HEK293 (cell line): ENCODE data around the gene CCDC78.
A peak's percentile ranks its signal among the peaks of the same experiment; 100 is the strongest.

ENCODE experiments used
- EGR2 ChIP-seq: fragments of 450-650 bp; formaldehyde crosslinking; IDR thresholded peaks from 2 replicates; pipeline ENCODE4 v1.5.1; 2016; ENCODE audit warnings: low read depth, missing biosample characterization, missing genetic modification characterization
- GLI2 ChIP-seq: fragments of 450-650 bp; formaldehyde crosslinking; IDR thresholded peaks from 2 replicates; pipeline ENCODE4; 2017; ENCODE audit warnings: missing biosample characterization, missing genetic modification characterization, low read depth, borderline replicate concordance
- GLIS1 ChIP-seq: fragments of 450-650 bp; formaldehyde crosslinking; IDR thresholded peaks from 2 replicates; pipeline ENCODE4 v1.5.1; 2016; ENCODE audit warnings: missing biosample characterization, missing genetic modification characterization
- HIC1 ChIP-seq: fragments of 450-650 bp; formaldehyde crosslinking; IDR thresholded peaks from 2 replicates; pipeline ENCODE4 v1.5.1; 2016; ENCODE audit warnings: missing biosample characterization, missing genetic modification characterization
- HOXD13 ChIP-seq: sonication (generic); formaldehyde crosslinking; IDR thresholded peaks from 2 replicates; pipeline ENCODE4 v1.8.0; 2022; ENCODE audit warnings: missing genetic modification reagents, borderline replicate concordance
- KLF17 ChIP-seq: fragments of 450-650 bp; formaldehyde crosslinking; IDR thresholded peaks from 2 replicates; pipeline ENCODE4 v1.5.1; 2016; ENCODE audit warnings: missing biosample characterization, missing genetic modification characterization
- MZF1 ChIP-seq: fragments of 450-650 bp; formaldehyde crosslinking; IDR thresholded peaks from 2 replicates; pipeline ENCODE4 v1.5.1; 2017; ENCODE audit warnings: missing biosample characterization, missing genetic modification characterization, borderline replicate concordance
- OVOL3 ChIP-seq: fragments of 450-650 bp; formaldehyde crosslinking; IDR thresholded peaks from 2 replicates; pipeline ENCODE4 v1.5.1; 2016; ENCODE audit warnings: missing biosample characterization, missing genetic modification characterization
- PBX3 ChIP-seq: sonication (generic); formaldehyde crosslinking; IDR thresholded peaks from 2 replicates; pipeline ENCODE4 v1.8.1; 2022; ENCODE audit warnings: mild to moderate bottlenecking, moderate library complexity, missing genetic modification reagents
- SALL2 ChIP-seq: fragments of 450-650 bp; formaldehyde crosslinking; IDR thresholded peaks from 2 replicates; pipeline ENCODE4 v1.5.0; 2017; ENCODE audit warnings: missing biosample characterization, mild to moderate bottlenecking, missing genetic modification characterization, borderline replicate concordance
- SCRT2 ChIP-seq: fragments of 450-650 bp; formaldehyde crosslinking; IDR thresholded peaks from 2 replicates; pipeline ENCODE4 v1.5.1; 2016; ENCODE audit warnings: missing biosample characterization, missing genetic modification characterization
- ZBTB48 ChIP-seq: fragments of 450-650 bp; formaldehyde crosslinking; IDR thresholded peaks from 2 replicates; pipeline ENCODE4 v1.5.1; 2016; ENCODE audit warnings: missing biosample characterization, missing genetic modification characterization
- ZFHX2 ChIP-seq: fragments of 450-650 bp; formaldehyde crosslinking; conservative IDR thresholded peaks from 2 replicates; pipeline ENCODE4 v1.5.1; 2016; ENCODE audit warnings: missing biosample characterization, missing genetic modification characterization
- ZFP3 ChIP-seq: fragments of 450-650 bp; formaldehyde crosslinking; IDR thresholded peaks from 2 replicates; pipeline ENCODE4 v1.5.1; 2016; ENCODE audit warnings: low read depth, missing biosample characterization, missing genetic modification characterization
- ZNF16 ChIP-seq: fragments of 450-650 bp; formaldehyde crosslinking; IDR thresholded peaks from 2 replicates; pipeline ENCODE4 v1.5.1; 2016; ENCODE audit warnings: low read depth, missing biosample characterization, missing genetic modification characterization
- ZNF184 ChIP-seq: fragments of 450-650 bp; IDR thresholded peaks from 2 replicates; pipeline ENCODE4 v1.5.1; 2018; ENCODE audit warnings: missing biosample characterization, mild to moderate bottlenecking, missing genetic modification characterization
- ZNF19 ChIP-seq: fragments of 450-650 bp; formaldehyde crosslinking; IDR thresholded peaks from 2 replicates; pipeline ENCODE4; 2016; ENCODE audit warnings: missing biosample characterization, missing genetic modification characterization, low read depth
- ZNF302 ChIP-seq: fragments of 450-650 bp; formaldehyde crosslinking; IDR thresholded peaks from 2 replicates; pipeline ENCODE4 v1.5.1; 2016; ENCODE audit warnings: missing biosample characterization, missing genetic modification characterization, low read depth
- ZNF473 ChIP-seq: fragments of 450-650 bp; formaldehyde crosslinking; IDR thresholded peaks from 2 replicates; pipeline ENCODE4 v1.5.1; 2017; ENCODE audit warnings: missing biosample characterization, missing genetic modification characterization
- ZNF48 ChIP-seq: fragments of 450-650 bp; formaldehyde crosslinking; IDR thresholded peaks from 2 replicates; pipeline ENCODE4 v1.5.1; 2016; ENCODE audit warnings: missing biosample characterization, missing genetic modification characterization
- ZNF561 ChIP-seq: fragments of 450-650 bp; IDR thresholded peaks from 2 replicates; pipeline ENCODE4 v1.5.1; 2018; ENCODE audit warnings: missing biosample characterization, missing genetic modification characterization, borderline replicate concordance
- ZNF610 ChIP-seq: fragments of 450-650 bp; formaldehyde crosslinking; IDR thresholded peaks from 2 replicates; pipeline ENCODE4 v1.5.1; 2016; ENCODE audit warnings: missing biosample characterization, missing genetic modification characterization, borderline replicate concordance
- ZNF645 ChIP-seq: fragments of 450-650 bp; formaldehyde crosslinking; IDR thresholded peaks from 2 replicates; pipeline ENCODE4; 2016; ENCODE audit warnings: missing biosample characterization, missing genetic modification characterization
- ZNF692 ChIP-seq: fragments of 450-650 bp; formaldehyde crosslinking; IDR thresholded peaks from 2 replicates; pipeline ENCODE4 v1.5.1; 2016; ENCODE audit warnings: missing biosample characterization, missing genetic modification characterization
- ZNF837 ChIP-seq: fragments of 450-650 bp; formaldehyde crosslinking; IDR thresholded peaks from 2 replicates; pipeline ENCODE4 v1.5.1; 2016; ENCODE audit warnings: missing biosample characterization, missing genetic modification characterization
- ZNF843 ChIP-seq: fragments of 450-650 bp; formaldehyde crosslinking; IDR thresholded peaks from 2 replicates; pipeline ENCODE4 v1.5.1; 2016; ENCODE audit warnings: missing biosample characterization, missing genetic modification characterization
- ZXDB ChIP-seq: fragments of 450-650 bp; formaldehyde crosslinking; IDR thresholded peaks from 2 replicates; pipeline ENCODE4 v1.5.1; 2016; ENCODE audit warnings: missing biosample characterization, missing genetic modification characterization
- TF ChIP-seq, protein P1 (sequence below): fragments of 450-650 bp; formaldehyde crosslinking; IDR thresholded peaks from 2 replicates; pipeline ENCODE4 v1.5.1; 2016; ENCODE audit warnings: missing biosample characterization, missing genetic modification characterization
- TF ChIP-seq, protein P2 (sequence below): fragments of 450-650 bp; formaldehyde crosslinking; IDR thresholded peaks from 2 replicates; pipeline ENCODE4 v1.5.1; 2016; ENCODE audit warnings: missing biosample characterization, missing genetic modification characterization

The CCDC78 gene

GRCh38 chr16:740764-741505 lies 14.7 kb upstream of the CCDC78 start, which contains the start of gene CIAO3 (continued):
- TF ChIP-seq KLF17 (tag by site-specific recombination) (peak; percentile 91), MZF1 (tag by site-specific recombination) (no peak), SALL2 (tag by site-specific recombination) (peak; percentile 58; the same call in 1 of the 2 replicates), ZNF184 (tag by site-specific recombination) (no peak), ZNF48 (tag by site-specific recombination) (no peak), ZNF19 (tag by site-specific recombination) (no peak), ZNF302 (tag by site-specific recombination) (no peak), ZNF473 (tag by site-specific recombination) (no peak), HIC1 (tag by site-specific recombination) (0 out of 2 replicates have a peak, but pooled peaks have one; percentile 13), GLI2 (tag by site-specific recombination) (no peak), ZBTB48 (tag by site-specific recombination) (no peak; the same call in 1 of the 2 replicates), SCRT2 (tag by site-specific recombination) (peak; percentile 56), ZNF837 (tag by site-specific recombination) (no peak), ZNF692 (tag by site-specific recombination) (peak; percentile 82), HOXD13 (CRISPR knock-in tag) (no peak), EGR2 (tag by site-specific recombination) (peak; percentile 42; the same call in 1 of the 2 replicates), PBX3 (CRISPR knock-in tag) (peak; percentile 94), ZNF16 (tag by site-specific recombination) (no peak), ZNF645 (tag by site-specific recombination) (no peak), ZNF843 (tag by site-specific recombination) (peak; percentile 40; the same call in 1 of the 2 replicates), ZNF610 (peak; percentile 73; the same call in 1 of the 2 replicates), OVOL3 (no peak), GLIS1 (tag by site-specific recombination) (peak; percentile 68), ZFHX2 (tag by site-specific recombination) (peak; percentile 80), ZNF561 (tag by site-specific recombination) (0 out of 2 replicates have a peak, but pooled peaks have one; percentile 19), ZFP3 (no peak), ZXDB (tag by site-specific recombination) (peak; percentile 94)
- TF ChIP-seq, protein P1, sequence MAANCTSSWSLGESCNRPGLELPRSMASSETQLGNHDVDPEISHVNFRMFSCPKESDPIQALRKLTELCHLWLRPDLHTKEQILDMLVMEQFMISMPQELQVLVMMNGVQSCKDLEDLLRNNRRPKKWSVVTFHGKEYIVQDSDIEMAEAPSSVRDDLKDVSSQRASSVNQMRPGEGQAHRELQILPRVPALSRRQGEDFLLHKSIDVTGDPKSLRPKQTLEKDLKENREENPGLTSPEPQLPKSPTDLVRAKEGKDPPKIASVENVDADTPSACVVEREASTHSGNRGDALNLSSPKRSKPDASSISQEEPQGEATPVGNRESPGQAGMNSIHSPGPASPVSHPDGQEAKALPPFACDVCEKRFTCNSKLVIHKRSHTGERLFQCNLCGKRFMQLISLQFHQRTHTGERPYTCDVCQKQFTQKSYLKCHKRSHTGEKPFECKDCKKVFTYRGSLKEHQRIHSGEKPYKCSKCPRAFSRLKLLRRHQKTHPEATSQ, result no peak; the same call in 1 of the 2 replicates
- TF ChIP-seq, protein P2, sequence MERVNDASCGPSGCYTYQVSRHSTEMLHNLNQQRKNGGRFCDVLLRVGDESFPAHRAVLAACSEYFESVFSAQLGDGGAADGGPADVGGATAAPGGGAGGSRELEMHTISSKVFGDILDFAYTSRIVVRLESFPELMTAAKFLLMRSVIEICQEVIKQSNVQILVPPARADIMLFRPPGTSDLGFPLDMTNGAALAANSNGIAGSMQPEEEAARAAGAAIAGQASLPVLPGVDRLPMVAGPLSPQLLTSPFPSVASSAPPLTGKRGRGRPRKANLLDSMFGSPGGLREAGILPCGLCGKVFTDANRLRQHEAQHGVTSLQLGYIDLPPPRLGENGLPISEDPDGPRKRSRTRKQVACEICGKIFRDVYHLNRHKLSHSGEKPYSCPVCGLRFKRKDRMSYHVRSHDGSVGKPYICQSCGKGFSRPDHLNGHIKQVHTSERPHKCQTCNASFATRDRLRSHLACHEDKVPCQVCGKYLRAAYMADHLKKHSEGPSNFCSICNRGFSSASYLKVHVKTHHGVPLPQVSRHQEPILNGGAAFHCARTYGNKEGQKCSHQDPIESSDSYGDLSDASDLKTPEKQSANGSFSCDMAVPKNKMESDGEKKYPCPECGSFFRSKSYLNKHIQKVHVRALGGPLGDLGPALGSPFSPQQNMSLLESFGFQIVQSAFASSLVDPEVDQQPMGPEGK (tag by site-specific recombination), result peak; percentile 49
